Activated T-cell treated with anti-CD3 and anti-CD28 coated beads, Interleukin-2, amount 50 U/mL, for 72 hours (primary cell): Measurements from ENCODE around the gene FANCC. TPM values are rescaled to one million over a fixed set of nuclear protein-coding genes. Genes with fewer than 3 reads are reported as not detected.

Experiments
- ATAC-seq, 2 donors: fragments of 150-1000 bp; cut with Tn5 transposase; replicated peaks in 1 of 2; 2 replicates each; pipeline ENCODE4 v1.10.0; 2021; ENCODE audit warnings: moderate library complexity in 2 of 2, mild to moderate bottlenecking in 1 of 2
- DNase-seq, 2 donors: peaks; one replicate each; pipeline ENCODE4 v3.0.0; 2021 to 2022; ENCODE audit warnings: mixed read lengths in 1 of 2
- H3K27ac Mint-ChIP-seq: one replicate; pipeline ENCODE4 v1.8.0; 2022; ENCODE audit warnings: mild to moderate bottlenecking, moderate library complexity, mixed read lengths
- H3K27me3 Mint-ChIP-seq: one replicate; pipeline ENCODE4 v1.8.0; 2022; ENCODE audit warnings: low read depth, mixed read lengths
- H3K36me3 Mint-ChIP-seq, 2 donors: one replicate each; pipeline ENCODE4 v1.8.0; 2022; ENCODE audit warnings: mixed read lengths in 2 of 2, mild to moderate bottlenecking in 1 of 2; ENCODE audit not compliant: insufficient read depth in 2 of 2
- H3K4me1 Mint-ChIP-seq: one replicate; pipeline ENCODE4 v1.8.0; 2022; ENCODE audit warnings: low read depth, mixed read lengths
- H3K4me3 Mint-ChIP-seq, 2 donors: one replicate each; pipeline ENCODE4 v1.8.0; 2022; ENCODE audit warnings: mild to moderate bottlenecking in 2 of 2, mixed read lengths in 2 of 2, moderate library complexity in 2 of 2
- H3K9me3 Mint-ChIP-seq, 2 donors: one replicate each; pipeline ENCODE4 v1.8.0; 2022; ENCODE audit warnings: mixed read lengths in 2 of 2
- total RNA-seq, 2 donors: library from RNA; stranded (reverse); gene quantifications; one replicate each; pipeline ENCODE4 v1.2.3, GENCODE V29; 2022

Gene FANCC
- total RNA-seq, 2 donors from 2014 or later = 13.6 to 15.6 TPM

DNA sequence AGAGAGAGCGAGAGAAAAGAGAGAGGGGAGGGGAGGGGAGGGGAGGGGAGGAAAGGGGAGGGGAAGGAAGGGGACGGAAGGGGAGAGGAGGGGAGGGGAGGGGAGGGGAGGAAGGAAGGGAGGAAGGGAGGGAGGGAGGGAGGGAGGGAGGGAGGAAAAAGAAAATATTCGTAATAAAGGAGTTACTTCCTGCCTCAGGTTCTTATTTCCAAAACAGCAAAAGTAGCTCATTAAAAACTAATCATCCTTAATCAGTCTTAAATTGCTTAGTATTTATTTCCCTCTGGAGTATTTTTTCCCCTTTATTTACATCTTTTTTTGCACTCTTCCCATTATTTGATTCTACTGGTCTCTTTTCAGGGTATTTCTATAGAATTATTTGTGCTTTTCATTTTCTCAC lies 162.3 kb downstream of the FANCC start:
- H3K9me3 Mint-ChIP-seq = no peaks in the 10 kb centered on the region
- ATAC-seq (no peak), DNase-seq (no peak)
- no peak overlapping the region for H3K4me3 Mint-ChIP-seq
- H3K4me1 Mint-ChIP-seq = peaks cover 6% of the 10 kb centered on the region
- peaks cover 0 to under 1% of the 10 kb centered on the region in 2 donors for H3K36me3 Mint-ChIP-seq
- H3K27ac Mint-ChIP-seq = peak overlapping the region; percentile 27
- H3K27me3 Mint-ChIP-seq = no peaks in the 10 kb centered on the region

DNA sequence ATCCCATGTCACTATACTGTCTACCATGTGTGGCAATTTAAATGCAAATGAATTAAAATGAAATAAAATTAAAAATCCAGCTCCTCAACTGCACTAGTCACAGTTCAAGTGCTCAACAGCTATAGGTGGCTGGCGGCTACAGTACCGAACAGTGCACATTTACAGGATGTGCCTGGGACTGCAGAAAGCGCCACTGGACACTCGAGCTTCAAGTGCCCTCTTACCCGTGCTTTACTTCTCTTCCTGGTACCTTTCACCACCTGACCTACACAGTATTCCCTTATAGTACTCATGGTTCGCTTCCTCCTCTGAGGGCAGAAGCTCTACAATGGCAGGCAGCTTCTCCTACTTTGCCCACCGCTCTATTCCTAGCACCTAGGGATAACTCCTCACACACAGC lies 166.6 kb downstream of the FANCC start:
- no peak for DNase-seq
- peaks cover 0 to 4% of the 10 kb centered on the region in 2 donors for H3K36me3 Mint-ChIP-seq
- no peak overlapping the region for H3K4me3 Mint-ChIP-seq
- no peaks in the 10 kb centered on the region for H3K4me1 Mint-ChIP-seq
- no peaks in the 10 kb centered on the region for H3K9me3 Mint-ChIP-seq
- no peaks in the 10 kb centered on the region for H3K27me3 Mint-ChIP-seq
- no peak for ATAC-seq
- H3K27ac Mint-ChIP-seq = no peak overlapping the region

DNA sequence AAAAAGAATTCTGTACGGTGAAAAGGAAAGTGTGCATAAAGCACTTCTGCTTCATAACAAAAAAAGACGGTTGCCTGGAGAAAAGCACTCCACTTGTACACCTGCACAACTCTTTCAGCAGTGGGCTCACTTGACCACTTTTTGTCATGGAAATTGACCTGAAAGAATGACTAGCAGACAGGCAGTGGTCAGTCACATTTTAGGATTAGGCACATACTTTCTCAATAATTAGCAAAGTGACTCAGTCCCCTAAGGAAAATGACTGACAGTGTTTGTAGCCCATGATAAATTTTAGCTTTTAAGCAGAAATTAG lies 169.3 kb downstream of the FANCC start:
- Mint-ChIP-seq H3K27me3 (no peaks in the 10 kb centered on the region), H3K4me3 (no peak overlapping the region), H3K36me3 (peaks cover 0 to 4% of the 10 kb centered on the region in 2 donors), H3K9me3 (no peaks in the 10 kb centered on the region), H3K4me1 (no peaks in the 10 kb centered on the region), H3K27ac (no peak overlapping the region)
- no peak for DNase-seq
- no peak for ATAC-seq

GRCh38 chr9:95147452-95148207 lies 169.9 kb downstream of the FANCC start:
- DNase-seq = no peak
- Mint-ChIP-seq H3K27me3 (no peaks in the 10 kb centered on the region), H3K4me3 (no peak overlapping the region)

DNA sequence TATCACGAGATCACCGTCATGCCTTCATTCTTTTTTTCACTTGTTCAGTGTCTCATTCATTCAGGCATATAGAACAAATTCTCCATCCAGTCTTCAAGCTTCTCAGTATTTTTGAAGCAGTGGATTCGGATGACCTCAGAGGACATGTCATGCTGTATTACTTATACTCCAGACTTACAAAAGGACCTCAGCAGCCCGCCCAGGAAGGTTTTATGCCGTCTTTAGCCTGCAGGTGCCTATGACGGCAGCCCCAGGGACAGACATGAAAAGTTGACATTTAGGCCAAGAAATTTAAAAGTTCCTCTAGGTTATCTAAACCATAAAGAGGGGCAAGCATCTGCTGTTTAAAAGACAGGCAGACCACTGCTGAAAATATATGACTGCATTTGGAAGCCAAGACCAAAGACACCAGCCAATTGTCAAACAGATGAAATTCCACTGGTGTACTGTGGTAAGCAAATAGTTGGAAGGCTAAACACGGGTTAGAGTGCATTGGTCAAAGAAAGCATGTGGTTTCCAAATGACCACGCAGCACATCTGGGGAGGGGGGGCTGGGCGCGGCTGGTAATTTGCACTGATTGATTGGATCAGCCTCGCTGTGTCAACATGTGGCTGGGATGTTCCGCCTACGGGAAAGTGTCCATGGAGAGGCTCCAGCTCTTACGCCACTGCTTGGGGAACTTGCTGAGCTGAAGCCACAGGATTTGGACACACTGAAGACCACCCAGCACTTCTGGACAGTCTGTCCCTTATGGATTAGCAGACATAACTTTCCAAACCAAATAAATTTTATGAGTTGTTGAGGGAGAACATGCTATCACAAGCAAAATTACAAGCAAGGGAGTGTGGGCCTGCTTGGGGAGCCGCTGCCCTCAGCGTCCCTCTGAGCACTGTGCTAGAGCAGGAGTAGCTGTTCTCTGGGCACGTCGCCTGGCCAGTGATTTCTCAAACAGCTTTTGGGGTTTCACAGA lies 173.6 kb downstream of the FANCC start:
- Mint-ChIP-seq H3K27ac (no peak overlapping the region), H3K27me3 (no peaks in the 10 kb centered on the region), H3K36me3 (peaks cover 0 to 4% of the 10 kb centered on the region in 2 donors), H3K4me1 (no peaks in the 10 kb centered on the region), H3K9me3 (no peaks in the 10 kb centered on the region), H3K4me3 (no peak overlapping the region)
- DNase-seq = no peak
- ATAC-seq = no peak

More at GRCh38 chr9:95147452-95148207, 169.9 kb downstream of the FANCC start:
- Mint-ChIP-seq H3K4me1 (no peaks in the 10 kb centered on the region), H3K36me3 (peaks cover 0 to 4% of the 10 kb centered on the region in 2 donors), H3K27ac (no peak overlapping the region), H3K9me3 (no peaks in the 10 kb centered on the region)
- no peak for ATAC-seq

DNA sequence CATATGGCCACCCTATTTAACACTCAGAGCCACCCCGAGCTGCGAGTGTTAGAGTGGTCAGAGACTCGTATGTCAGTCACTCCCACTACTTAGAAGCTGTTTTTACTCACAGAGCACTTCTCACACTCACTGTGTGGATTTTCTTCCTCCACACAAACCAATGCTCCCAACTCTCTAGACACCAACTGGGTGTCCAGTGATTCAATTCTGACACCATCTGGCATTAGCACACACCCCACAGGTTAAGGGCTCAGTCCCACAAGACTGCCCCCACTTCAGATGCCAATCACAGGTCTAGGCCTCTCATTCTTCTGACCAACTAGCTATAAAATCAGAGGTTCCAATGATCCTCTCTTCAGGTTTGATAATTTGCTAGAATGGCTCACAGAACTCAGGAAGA lies 174.8 kb downstream of the FANCC start:
- Mint-ChIP-seq H3K4me3 (no peak overlapping the region), H3K27me3 (no peaks in the 10 kb centered on the region), H3K4me1 (no peaks in the 10 kb centered on the region), H3K9me3 (no peaks in the 10 kb centered on the region), H3K36me3 (peaks cover 0 to 4% of the 10 kb centered on the region in 2 donors), H3K27ac (no peak overlapping the region)
- no peak for DNase-seq
- ATAC-seq = no peak

GRCh38 chr9:95142315-95142714 lies 175.2 kb downstream of the FANCC start:
- Mint-ChIP-seq H3K27me3 (no peaks in the 10 kb centered on the region), H3K27ac (no peak overlapping the region), H3K9me3 (no peaks in the 10 kb centered on the region), H3K4me1 (no peaks in the 10 kb centered on the region), H3K4me3 (no peak overlapping the region), H3K36me3 (peaks cover 0 to 4% of the 10 kb centered on the region in 2 donors)
- ATAC-seq = no peak
- DNase-seq = no peak

- DNase-seq (no peak), ATAC-seq (no peak)
- no peak overlapping the region for H3K27ac Mint-ChIP-seq
- no peaks in the 10 kb centered on the region for H3K27me3 Mint-ChIP-seq
- no peak overlapping the region for H3K4me3 Mint-ChIP-seq
- no peaks in the 10 kb centered on the region for H3K4me1 Mint-ChIP-seq
- no peaks in the 10 kb centered on the region for H3K36me3 Mint-ChIP-seq
- no peaks in the 10 kb centered on the region for H3K9me3 Mint-ChIP-seq
These were observed 176.7 kb downstream of the FANCC start for GRCh38 chr9:95140821-95141220.

DNA sequence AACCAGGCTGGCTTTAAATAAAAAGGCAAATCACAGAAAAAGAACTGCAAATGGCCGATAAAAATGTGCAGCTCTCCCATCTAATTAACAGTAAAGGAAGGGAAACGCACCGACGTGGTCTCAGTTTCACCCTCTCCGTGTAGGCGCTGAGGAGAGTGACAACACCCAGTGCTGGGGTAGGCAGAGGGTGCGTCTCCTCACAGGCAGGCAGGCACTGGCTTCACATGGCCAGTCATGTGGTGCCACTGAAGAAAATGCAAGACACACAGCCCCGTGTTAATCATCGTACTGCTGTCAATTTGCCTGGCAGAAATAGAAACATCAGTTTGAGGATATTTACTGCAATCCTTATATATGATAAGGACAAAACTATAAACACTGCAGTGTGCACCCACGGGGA lies 178.4 kb downstream of the FANCC start:
- H3K4me1 Mint-ChIP-seq = no peaks in the 10 kb centered on the region
- DNase-seq (no peak), ATAC-seq (no peak)
- no peak overlapping the region for H3K27ac Mint-ChIP-seq
- H3K36me3 Mint-ChIP-seq = no peaks in the 10 kb centered on the region
- H3K9me3 Mint-ChIP-seq = no peaks in the 10 kb centered on the region
- no peak overlapping the region for H3K4me3 Mint-ChIP-seq
- H3K27me3 Mint-ChIP-seq = no peaks in the 10 kb centered on the region

DNA sequence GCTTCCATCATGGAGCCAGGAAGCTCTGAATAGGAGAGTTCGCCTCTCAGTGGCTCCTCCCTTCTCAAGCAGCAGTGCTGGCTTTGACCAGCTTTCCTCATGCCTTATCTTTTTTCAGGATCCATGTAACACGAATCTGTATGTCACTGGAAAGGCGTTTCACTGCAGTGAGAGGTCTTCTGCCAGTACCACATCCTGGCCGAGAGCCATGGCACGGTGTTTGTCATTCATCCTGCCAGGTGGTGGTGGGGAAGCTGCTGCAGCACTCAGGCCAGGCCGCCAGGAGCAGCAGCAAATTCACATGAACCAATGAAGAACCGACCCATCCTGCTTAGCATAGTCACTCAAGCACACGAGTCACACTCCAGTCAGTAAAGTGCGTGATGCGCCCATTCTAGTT lies 179.0 kb downstream of the FANCC start:
- Mint-ChIP-seq H3K27me3 (no peaks in the 10 kb centered on the region), H3K4me1 (no peaks in the 10 kb centered on the region), H3K36me3 (no peaks in the 10 kb centered on the region), H3K27ac (no peak overlapping the region), H3K9me3 (no peaks in the 10 kb centered on the region), H3K4me3 (no peak overlapping the region)
- DNase-seq (no peak), ATAC-seq (no peak)

GRCh38 chr9:95137587-95138145 lies 179.8 kb downstream of the FANCC start:
- H3K27ac Mint-ChIP-seq = no peak overlapping the region
- H3K4me3 Mint-ChIP-seq = no peak overlapping the region
- no peaks in the 10 kb centered on the region for H3K36me3 Mint-ChIP-seq
- no peaks in the 10 kb centered on the region for H3K9me3 Mint-ChIP-seq
- DNase-seq (no peak), ATAC-seq (no peak)
- no peaks in the 10 kb centered on the region for H3K27me3 Mint-ChIP-seq
- no peaks in the 10 kb centered on the region for H3K4me1 Mint-ChIP-seq

- H3K4me3 Mint-ChIP-seq = no peak overlapping the region
- no peak for ATAC-seq
- H3K4me1 Mint-ChIP-seq = no peaks in the 10 kb centered on the region
- no peaks in the 10 kb centered on the region for H3K36me3 Mint-ChIP-seq
- DNase-seq = no peak
- H3K9me3 Mint-ChIP-seq = no peaks in the 10 kb centered on the region
- no peaks in the 10 kb centered on the region for H3K27me3 Mint-ChIP-seq
- no peak overlapping the region for H3K27ac Mint-ChIP-seq
These were observed 181.8 kb downstream of the FANCC start for GRCh38 chr9:95135756-95136155.

- DNase-seq (no peak), ATAC-seq (no peak)
- H3K4me3 Mint-ChIP-seq = no peak overlapping the region
These were observed 183.0 kb downstream of the FANCC start for GRCh38 chr9:95134457-95134881.

More at GRCh38 chr9:95134457-95134881, 183.0 kb downstream of the FANCC start:
- no peaks in the 10 kb centered on the region for H3K4me1 Mint-ChIP-seq
- no peaks in the 10 kb centered on the region for H3K27me3 Mint-ChIP-seq
- no peak overlapping the region for H3K27ac Mint-ChIP-seq
- H3K9me3 Mint-ChIP-seq = no peaks in the 10 kb centered on the region
- H3K36me3 Mint-ChIP-seq = no peaks in the 10 kb centered on the region
